GM23248 (cell line): ENCODE measurements around the gene NKAIN4.

Experiments used
- EZH2 ChIP-seq: fragments of 200-600 bp; sonication (generic); IDR thresholded peaks from 2 replicates; pipeline ENCODE4 v1.6.1; 2018; ENCODE audit warnings: antibody characterized with exemption, mild to moderate bottlenecking; ENCODE audit not compliant: insufficient read depth, poor library complexity, severe bottlenecking
- EZH2phosphoT487 ChIP-seq: fragments of 200-600 bp; sonication (generic); IDR thresholded peaks from 2 replicates; pipeline ENCODE4 v1.6.1; 2018; ENCODE audit warnings: antibody characterized with exemption, moderate library complexity, mild to moderate bottlenecking, low read depth; ENCODE audit not compliant: insufficient read depth

- TF ChIP-seq EZH2phosphoT487, result no peak
- no peak for TF ChIP-seq EZH2
These were observed 36.6 kb upstream of the NKAIN4 start for GRCh38 chr20:63290677-63291472.
